Gastrocnemius medialis (tissue), 4 donors: Measurements from ENCODE around the gene SRPK3. TPM values are rescaled to one million over a fixed set of nuclear protein-coding genes. Genes with fewer than 3 reads are reported as not detected.

Source experiments
- ATAC-seq, 2 donors: fragments of 150-250 bp; one replicate each; pipeline ENCODE4 v1.9.1; 2016
- DNase-seq, 2 donors: peaks; one replicate each; pipeline ENCODE4 v3.0.0-alpha.2; 2019
- H3K27ac ChIP-seq, 4 donors: fragments of 200-600 bp; sonication (generic); 1 replicate in 1 of 4; 2 replicates in 3 of 4; pipeline ENCODE4 v1.5.1; 2016 to 2018; ENCODE audit warnings: mild to moderate bottlenecking in 2 of 4, moderate library complexity in 1 of 4
- H3K27me3 ChIP-seq, 3 donors: fragments of 200-600 bp; sonication (generic) in 2 of 3; 1 replicate in 1 of 3; 2 replicates in 2 of 3; pipeline versions ENCODE4 v1.5.1 to v1.6.0; 2016 to 2019; ENCODE audit warnings: mild to moderate bottlenecking in 1 of 3, moderate library complexity in 1 of 3
- H3K36me3 ChIP-seq, 2 donors: fragments of 200-600 bp; sonication (generic) in 1 of 2; one replicate each; pipeline ENCODE4 v1.5.1; 2017 to 2018
- H3K4me1 ChIP-seq, 2 donors: fragments of 200-600 bp; sonication (generic) in 1 of 2; one replicate each; pipeline ENCODE4 v1.5.1; 2016 to 2017; ENCODE audit warnings: mild to moderate bottlenecking in 2 of 2
- H3K4me3 ChIP-seq, 4 donors: fragments of 200-600 bp; sonication (generic) in 3 of 4; 1 replicate in 1 of 4; 2 replicates in 3 of 4; pipeline ENCODE4 v1.5.1; 2016 to 2019; ENCODE audit warnings: mild to moderate bottlenecking in 2 of 4
- H3K9me3 ChIP-seq, 3 donors: fragments of 200-600 bp; sonication (generic) in 2 of 3; 1 replicate in 1 of 3; 2 replicates in 2 of 3; pipeline ENCODE4 v1.5.1; 2016 to 2019
- CTCF ChIP-seq, 5 experiments: fragments of 450-650 bp in 3 of 5; fragments of 200-600 bp in 2 of 5; sonication (generic) in 2 of 5; IDR thresholded peaks in 4 of 5; conservative IDR thresholded peaks in 1 of 5; 1 replicate in 4 of 5; 2 replicates in 1 of 5; pipeline ENCODE4 v1.5.1; 2016 to 2019; ENCODE audit warnings: antibody characterized with exemption in 5 of 5, mild to moderate bottlenecking in 3 of 5, moderate library complexity in 3 of 5
- POLR2A ChIP-seq, 2 donors: fragments of 450-650 bp; IDR thresholded peaks; one replicate each; pipeline ENCODE4 v1.6.1; 2017; ENCODE audit warnings: antibody characterized with exemption in 2 of 2, mild to moderate bottlenecking in 2 of 2, moderate library complexity in 2 of 2
- in situ Hi-C, 4 donors: fragments of 200-750 bp; cut with MboI; loops; one replicate each; pipeline versions ENCODE4 v1.15.0 to v1.8.0; 2017; ENCODE audit warnings: low sequenced_read_pairs in 4 of 4
- intact Hi-C: fragments of 100-400 bp; cut with DNase I; formaldehyde crosslinking; loops from one replicate; pipeline ENCODE4 v1.15.1; 2023; ENCODE audit warnings: low total_unique reads
- total RNA-seq, 4 donors: library from RNA; depleted of rRNA; stranded (reverse); fragments of >200 nt; gene quantifications; one replicate each; pipeline versions ENCODE4 v1.1.0 to v1.2.3, GENCODE V29; 2016

Gene SRPK3
- total RNA-seq, 4 donors from 2014 or later: 30.3 to 39.9 (median 33.8) TPM

DNA sequence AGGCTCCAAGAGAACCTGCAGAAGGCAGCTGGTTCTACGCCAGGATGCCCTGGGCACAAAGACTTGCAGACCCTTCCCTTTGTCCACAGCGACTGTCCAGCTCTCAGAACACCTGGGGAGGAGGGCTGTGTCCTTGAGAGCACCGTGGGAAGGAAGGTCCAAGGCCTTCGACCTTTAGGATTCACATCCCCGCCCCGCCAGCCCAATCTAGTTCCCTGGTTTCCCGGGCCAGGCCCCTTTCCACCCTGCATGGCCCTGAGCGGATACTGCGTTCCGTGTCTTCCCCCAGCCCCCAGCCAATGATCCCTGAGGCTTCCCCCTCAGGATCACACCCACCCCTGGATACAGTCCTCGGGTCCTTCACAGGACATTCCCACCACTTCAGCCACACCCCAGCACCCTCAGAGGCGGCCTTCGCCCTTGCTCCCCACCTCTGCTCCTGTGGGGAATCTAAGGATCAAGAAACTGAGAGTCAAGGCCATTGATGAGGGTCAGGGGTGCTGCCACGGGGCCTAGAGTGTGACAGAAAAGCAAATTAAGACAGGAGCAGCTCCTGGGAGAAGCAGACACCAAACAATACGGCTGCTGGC lies 47.1 kb upstream of the SRPK3 start:
- Histone ChIP-seq H3K27me3 (no peaks in the 10 kb centered on the region), H3K4me1 (no peaks in the 10 kb centered on the region), H3K27ac (no peak overlapping the region), H3K36me3 (peaks cover 0 to 14% of the 10 kb centered on the region in 2 donors), H3K4me3 (no peak overlapping the region), H3K9me3 (no peaks in the 10 kb centered on the region)
- ATAC-seq (no peak), DNase-seq (no peak)
- in situ Hi-C loops (no loop called here), intact Hi-C loops (no loop called here)
- TF ChIP-seq POLR2A (IDR thresholded peaks at IDR 0.05) (no peak), CTCF (IDR thresholded peaks at IDR 0.05 in 4 of 5, conservative IDR thresholded peaks at IDR 0.05 in 1 of 5) (no peak)

DNA sequence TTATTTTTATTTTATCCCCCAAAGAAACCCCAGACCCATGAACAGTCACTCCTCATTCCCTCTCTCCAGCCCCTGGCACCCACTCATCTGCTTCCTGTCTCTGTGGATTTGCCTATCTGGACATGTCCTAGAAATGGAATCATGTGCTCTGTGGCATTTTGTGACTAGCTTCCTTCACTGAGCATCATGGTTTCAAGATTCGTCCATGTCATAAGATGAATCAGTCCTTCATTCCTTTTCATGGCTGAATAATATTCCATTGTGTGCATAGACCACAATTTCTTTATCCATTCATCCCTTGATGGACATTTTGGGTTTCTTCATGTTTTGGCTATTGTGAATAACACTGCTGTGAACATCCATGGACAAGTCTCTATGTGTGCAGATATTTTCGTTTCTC lies 46.0 kb upstream of the SRPK3 start:
- ATAC-seq (no peak), DNase-seq (no peak)
- no peaks in the 10 kb centered on the region for H3K9me3 ChIP-seq
- no peaks in the 10 kb centered on the region for H3K4me1 ChIP-seq
- no peaks in the 10 kb centered on the region for H3K27me3 ChIP-seq
- peaks cover 0 to 14% of the 10 kb centered on the region in 2 donors for H3K36me3 ChIP-seq
- no peak overlapping the region for H3K27ac ChIP-seq
- TF ChIP-seq CTCF (IDR thresholded peaks at IDR 0.05 in 4 of 5, conservative IDR thresholded peaks at IDR 0.05 in 1 of 5): no peak
- TF ChIP-seq POLR2A (IDR thresholded peaks at IDR 0.05): no peak
- H3K4me3 ChIP-seq: no peak overlapping the region
- in situ Hi-C loops: no loop called here
- intact Hi-C loops: no loop called here

DNA sequence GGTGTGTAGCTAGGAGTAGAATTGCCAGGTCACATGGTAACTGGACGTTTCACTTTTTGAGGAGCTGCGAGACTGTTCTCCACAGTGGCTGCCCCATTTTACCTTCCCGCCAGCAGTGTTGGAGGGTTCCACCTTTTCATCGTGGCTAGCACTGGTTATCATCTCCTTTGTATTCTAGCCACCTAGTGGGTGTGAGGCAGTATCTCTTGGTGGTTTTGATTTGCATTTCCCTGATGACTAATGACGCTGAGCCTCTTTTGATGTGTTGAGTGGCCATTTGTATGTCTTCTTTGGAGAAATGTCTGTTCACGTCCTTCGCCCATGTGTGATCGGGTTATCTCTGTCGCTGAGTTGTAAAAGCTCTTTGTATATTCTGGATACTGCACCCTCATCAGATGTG lies 45.6 kb upstream of the SRPK3 start:
- Histone ChIP-seq H3K27ac (no peak overlapping the region), H3K36me3 (peaks cover 0 to 14% of the 10 kb centered on the region in 2 donors), H3K4me3 (no peak overlapping the region), H3K4me1 (no peaks in the 10 kb centered on the region), H3K9me3 (no peaks in the 10 kb centered on the region), H3K27me3 (no peaks in the 10 kb centered on the region)
- ATAC-seq (no peak), DNase-seq (no peak)
- in situ Hi-C loops (no loop called here), intact Hi-C loops (no loop called here)
- TF ChIP-seq POLR2A (IDR thresholded peaks at IDR 0.05) (no peak), CTCF (IDR thresholded peaks at IDR 0.05 in 4 of 5, conservative IDR thresholded peaks at IDR 0.05 in 1 of 5) (no peak)

- H3K4me1 ChIP-seq: no peaks in the 10 kb centered on the region
- ATAC-seq (no peak), DNase-seq (no peak)
- H3K27ac ChIP-seq: no peak overlapping the region
- no peaks in the 10 kb centered on the region for H3K9me3 ChIP-seq
- no peaks in the 10 kb centered on the region for H3K27me3 ChIP-seq
- in situ Hi-C loops: no loop called here
- no peak overlapping the region for H3K4me3 ChIP-seq
- intact Hi-C loops: no loop called here
- H3K36me3 ChIP-seq: peaks cover 0 to 14% of the 10 kb centered on the region in 2 donors
- TF ChIP-seq CTCF (IDR thresholded peaks at IDR 0.05 in 4 of 5, conservative IDR thresholded peaks at IDR 0.05 in 1 of 5) (no peak), POLR2A (IDR thresholded peaks at IDR 0.05) (no peak)
Observed at GRCh38 chrX:153736071-153736820, 44.6 kb upstream of the SRPK3 start.
